Endothelial cell (in vitro differentiated cells): Measurements from ENCODE around the gene CCDC185. TPM values are rescaled to one million over a fixed set of nuclear protein-coding genes. Genes with fewer than 3 reads are reported as not detected.

ENCODE experiments used
- DNase-seq: peaks from one replicate; pipeline ENCODE4 v3.0.0; 2021; ENCODE audit warnings: low spot score
- H3K27ac Mint-ChIP-seq: one replicate; pipeline ENCODE4 v1.8.0; 2021; ENCODE audit warnings: mixed read lengths, inconsistent platforms; ENCODE audit not compliant: unreplicated experiment
- H3K27me3 Mint-ChIP-seq: one replicate; pipeline ENCODE4 v1.8.0; 2021; ENCODE audit warnings: mild to moderate bottlenecking, moderate library complexity, mixed read lengths, inconsistent platforms; ENCODE audit not compliant: unreplicated experiment
- H3K36me3 Mint-ChIP-seq: one replicate; pipeline ENCODE4 v1.8.0; 2021; ENCODE audit warnings: mild to moderate bottlenecking, low read depth, mixed read lengths, inconsistent platforms; ENCODE audit not compliant: unreplicated experiment
- H3K4me1 Mint-ChIP-seq: one replicate; pipeline ENCODE4 v1.8.0; 2021; ENCODE audit warnings: mild to moderate bottlenecking, mixed read lengths, inconsistent platforms; ENCODE audit not compliant: unreplicated experiment
- H3K4me3 Mint-ChIP-seq: one replicate; pipeline ENCODE4 v1.8.0; 2021; ENCODE audit warnings: mild to moderate bottlenecking, mixed read lengths, inconsistent platforms; ENCODE audit not compliant: unreplicated experiment
- H3K9me3 Mint-ChIP-seq: one replicate; pipeline ENCODE4 v1.8.0; 2021; ENCODE audit warnings: mixed read lengths, inconsistent platforms; ENCODE audit not compliant: unreplicated experiment
- total RNA-seq: library from RNA; stranded (reverse); fragmentation: NEBNext Ultra II Directional; extraction: Animal tissue kit (Norgen Biotek cat#: 25700); gene quantifications from one replicate; pipeline ENCODE4 v1.2.1, GENCODE V29; 2021; ENCODE audit not compliant: unreplicated experiment
- TF ChIP-seq, protein P1 (sequence below): fragments of 200-600 bp; sonication (generic); IDR thresholded peaks from one replicate; pipeline ENCODE4 v1.5.0; 2021; ENCODE audit warnings: antibody characterized with exemption; ENCODE audit not compliant: unreplicated experiment

Gene CCDC185
- total RNA-seq, 1 donor from 2014 or later: not detected

DNA sequence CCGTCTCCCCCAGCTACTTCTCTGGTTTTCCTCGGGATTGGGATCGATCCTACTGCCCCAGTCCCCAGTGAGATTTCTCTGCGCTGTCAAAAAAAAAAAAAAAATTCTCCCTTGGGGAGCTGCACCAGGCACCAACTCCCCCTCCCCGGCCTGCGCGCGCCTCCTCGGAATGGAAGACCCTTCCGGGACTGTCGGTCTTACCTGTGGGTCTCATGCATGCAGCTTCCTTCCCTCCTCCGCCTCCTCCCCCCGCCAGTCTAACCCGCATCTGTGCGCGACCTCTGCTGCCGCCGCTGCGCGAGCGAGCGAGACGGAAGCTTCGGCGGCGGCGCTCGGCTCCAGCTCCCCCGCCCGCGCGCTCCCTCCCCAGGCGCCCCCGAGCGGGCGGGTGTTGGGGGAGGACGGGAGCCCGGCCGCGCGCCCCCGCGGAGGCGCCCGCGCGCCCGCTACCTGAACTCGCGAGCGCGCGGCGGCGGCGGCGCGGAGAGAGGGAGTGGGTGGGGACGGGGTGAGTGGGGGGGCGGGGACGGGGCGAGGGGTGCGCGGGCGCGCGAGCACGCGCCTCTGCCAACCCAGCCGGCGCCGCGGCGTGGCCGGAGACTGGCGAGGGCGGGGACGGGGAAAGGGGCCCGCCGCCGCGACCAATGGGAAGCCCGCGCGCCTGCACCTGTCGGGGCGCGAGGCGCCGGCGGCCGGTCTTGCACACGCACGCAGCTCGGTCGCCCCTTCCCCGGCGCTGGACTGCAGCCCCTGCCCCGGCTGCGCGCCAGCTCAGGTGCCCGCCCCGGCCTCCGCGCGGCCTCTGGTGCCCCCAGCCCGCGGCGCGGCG lies 29.1 kb upstream of the CCDC185 start, which contains the start of gene SUSD4:
SUSD4 (minus strand) TSS at position 321 of the 829 bp plus-strand sequence. CDS start 751 bp downstream, outside the sequence.
- H3K4me3 Mint-ChIP-seq: peak within 1 kb of the TSS; percentile 91
- no peaks in the 10 kb centered on the region for H3K36me3 Mint-ChIP-seq
- peaks cover 7% of the 10 kb centered on the region for H3K27me3 Mint-ChIP-seq
- peaks cover 10% of the 10 kb centered on the region for H3K4me1 Mint-ChIP-seq
- H3K9me3 Mint-ChIP-seq: no peaks in the 10 kb centered on the region
- TF ChIP-seq, protein P1, sequence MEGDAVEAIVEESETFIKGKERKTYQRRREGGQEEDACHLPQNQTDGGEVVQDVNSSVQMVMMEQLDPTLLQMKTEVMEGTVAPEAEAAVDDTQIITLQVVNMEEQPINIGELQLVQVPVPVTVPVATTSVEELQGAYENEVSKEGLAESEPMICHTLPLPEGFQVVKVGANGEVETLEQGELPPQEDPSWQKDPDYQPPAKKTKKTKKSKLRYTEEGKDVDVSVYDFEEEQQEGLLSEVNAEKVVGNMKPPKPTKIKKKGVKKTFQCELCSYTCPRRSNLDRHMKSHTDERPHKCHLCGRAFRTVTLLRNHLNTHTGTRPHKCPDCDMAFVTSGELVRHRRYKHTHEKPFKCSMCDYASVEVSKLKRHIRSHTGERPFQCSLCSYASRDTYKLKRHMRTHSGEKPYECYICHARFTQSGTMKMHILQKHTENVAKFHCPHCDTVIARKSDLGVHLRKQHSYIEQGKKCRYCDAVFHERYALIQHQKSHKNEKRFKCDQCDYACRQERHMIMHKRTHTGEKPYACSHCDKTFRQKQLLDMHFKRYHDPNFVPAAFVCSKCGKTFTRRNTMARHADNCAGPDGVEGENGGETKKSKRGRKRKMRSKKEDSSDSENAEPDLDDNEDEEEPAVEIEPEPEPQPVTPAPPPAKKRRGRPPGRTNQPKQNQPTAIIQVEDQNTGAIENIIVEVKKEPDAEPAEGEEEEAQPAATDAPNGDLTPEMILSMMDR: no peak
- DNase-seq: peak; percentile 55
- H3K27ac Mint-ChIP-seq: no peak within 1 kb of the TSS

DNA sequence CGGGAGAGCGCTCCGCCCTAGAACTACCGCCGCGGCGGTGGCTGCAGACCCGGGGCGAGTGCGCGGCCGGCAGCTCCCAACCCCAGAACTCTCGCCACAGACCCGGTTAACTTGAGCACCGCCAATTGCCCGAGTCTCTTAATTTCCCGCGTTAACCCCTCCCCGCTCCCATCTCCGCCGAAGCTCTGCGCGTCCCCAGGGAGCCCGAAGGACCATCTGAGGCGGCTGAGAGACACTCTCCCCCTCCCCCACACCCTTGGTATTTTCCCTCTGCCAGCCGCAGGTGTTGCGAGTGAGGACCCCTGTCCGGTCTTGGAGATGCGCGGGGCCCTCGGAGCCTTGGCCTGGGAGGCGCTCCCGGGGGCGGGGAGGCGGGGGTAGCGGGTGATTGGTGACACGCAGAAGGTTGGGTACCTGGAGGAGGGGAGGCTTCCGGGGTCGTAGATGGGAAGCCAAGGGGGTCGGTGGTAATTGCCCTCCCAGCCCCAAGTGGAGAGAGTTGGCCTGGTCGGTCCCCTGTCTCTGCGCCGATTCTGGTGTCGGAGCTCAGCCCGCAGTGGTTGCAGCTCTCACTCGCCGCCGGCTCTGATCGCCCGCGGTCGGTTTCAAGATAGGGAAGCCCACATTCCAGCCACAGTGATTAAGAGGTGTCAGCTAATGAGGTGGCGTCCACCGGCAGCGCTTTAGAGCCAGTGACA lies 28.4 kb upstream of the CCDC185 start:
- no peaks in the 10 kb centered on the region for H3K36me3 Mint-ChIP-seq
- TF ChIP-seq, protein P1: no peak
- peak; percentile 17 for DNase-seq
- peak overlapping the region; percentile 83 for H3K4me3 Mint-ChIP-seq
- H3K9me3 Mint-ChIP-seq: no peaks in the 10 kb centered on the region
- H3K4me1 Mint-ChIP-seq: peaks cover 10% of the 10 kb centered on the region
- peaks cover 4% of the 10 kb centered on the region for H3K27me3 Mint-ChIP-seq
- H3K27ac Mint-ChIP-seq: no peak overlapping the region

DNA sequence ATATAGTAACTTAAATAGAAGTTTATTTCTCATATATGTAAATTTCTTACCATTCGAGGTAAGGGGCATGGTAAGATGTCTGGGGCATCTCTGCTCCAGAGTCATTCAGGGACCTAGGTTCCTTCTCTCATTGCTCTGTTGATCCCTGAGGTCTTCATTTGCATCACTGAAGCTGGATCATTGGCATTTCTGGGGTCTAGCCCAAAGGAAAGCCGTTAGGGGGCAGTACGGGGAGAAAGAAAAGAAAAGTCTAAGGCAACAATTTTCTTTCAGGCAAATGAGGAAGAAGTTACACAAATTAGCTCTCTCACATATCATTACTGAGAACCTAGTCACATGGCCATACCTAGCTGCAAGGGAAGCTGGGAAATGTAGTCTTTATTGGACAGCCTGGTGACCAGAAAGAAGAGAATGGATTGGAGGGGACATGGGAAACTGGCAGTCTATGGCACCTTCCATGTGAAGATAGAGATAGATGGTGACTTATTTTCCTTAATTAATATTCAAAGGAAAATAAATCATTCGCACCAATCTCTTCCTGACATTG lies 19.1 kb upstream of the CCDC185 start:
- H3K27ac Mint-ChIP-seq: no peak overlapping the region
- no peak for DNase-seq
- peaks cover 5% of the 10 kb centered on the region for H3K36me3 Mint-ChIP-seq
- no peak overlapping the region for H3K4me3 Mint-ChIP-seq
- TF ChIP-seq, protein P1: no peak
- H3K4me1 Mint-ChIP-seq: no peaks in the 10 kb centered on the region
- no peaks in the 10 kb centered on the region for H3K9me3 Mint-ChIP-seq
- peaks cover 3% of the 10 kb centered on the region for H3K27me3 Mint-ChIP-seq

DNA sequence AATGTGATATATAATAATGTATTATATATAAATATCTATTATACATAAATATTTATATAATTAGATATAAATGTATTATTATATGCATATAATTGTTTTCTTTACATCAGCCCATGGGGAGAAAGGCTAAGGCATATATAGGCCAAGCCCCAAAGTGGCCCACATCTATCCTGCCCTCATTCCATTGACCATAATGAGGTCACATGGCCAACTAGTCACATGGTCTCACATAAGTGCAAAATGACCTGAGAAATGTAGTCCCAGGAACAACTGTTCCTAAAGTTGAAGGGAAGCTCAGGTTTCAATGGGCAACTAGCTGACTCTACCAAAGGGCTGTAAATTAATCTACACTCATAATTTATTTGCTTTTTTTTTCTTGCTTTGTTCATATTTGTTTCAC lies 14.5 kb upstream of the CCDC185 start:
- TF ChIP-seq, protein P1: no peak
- DNase-seq: no peak
- Mint-ChIP-seq H3K36me3 (no peaks in the 10 kb centered on the region), H3K4me3 (no peak overlapping the region), H3K4me1 (no peaks in the 10 kb centered on the region), H3K9me3 (no peaks in the 10 kb centered on the region), H3K27me3 (peaks cover 3% of the 10 kb centered on the region), H3K27ac (no peak overlapping the region)

DNA sequence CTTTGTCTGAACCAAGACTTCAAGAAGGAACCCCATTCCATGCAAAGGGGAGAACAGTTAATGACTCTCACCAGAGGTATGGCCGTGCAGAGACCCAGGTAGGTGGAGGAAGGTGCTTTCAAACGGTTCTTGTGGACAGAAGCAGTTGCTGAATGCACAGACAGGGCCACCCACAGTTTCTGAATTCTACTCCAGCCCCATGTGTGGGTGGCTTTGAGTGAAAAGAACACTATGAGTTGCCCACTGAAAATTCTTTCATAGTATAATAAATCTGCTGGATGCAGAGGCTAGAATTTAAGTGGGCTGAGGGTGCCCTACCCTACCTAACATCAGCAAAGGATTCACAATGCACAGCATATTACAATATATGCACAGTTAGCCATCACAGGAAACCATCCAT lies 7.2 kb upstream of the CCDC185 start:
- no peaks in the 10 kb centered on the region for H3K36me3 Mint-ChIP-seq
- no peaks in the 10 kb centered on the region for H3K9me3 Mint-ChIP-seq
- H3K27ac Mint-ChIP-seq: no peak overlapping the region
- H3K4me3 Mint-ChIP-seq: no peak overlapping the region
- DNase-seq: no peak
- TF ChIP-seq, protein P1: no peak
- H3K27me3 Mint-ChIP-seq: peaks cover 2% of the 10 kb centered on the region
- peaks cover 5% of the 10 kb centered on the region for H3K4me1 Mint-ChIP-seq
